Neural crest cell (in vitro differentiated cells): Measurements from ENCODE around the gene EBPL. TPM values are rescaled to one million over a fixed set of nuclear protein-coding genes. Genes with fewer than 3 reads are reported as not detected.

Experiments
- DNase-seq: peaks from one replicate; pipeline ENCODE4 v3.0.0; 2021; ENCODE audit warnings: low read depth, mixed read lengths, low spot score
- H3K27ac Mint-ChIP-seq: one replicate; pipeline ENCODE4 v1.8.0; 2021; ENCODE audit warnings: mild to moderate bottlenecking, mixed read lengths; ENCODE audit not compliant: unreplicated experiment
- H3K27me3 Mint-ChIP-seq: 2 replicates; pipeline ENCODE4 v1.8.0; 2021; ENCODE audit warnings: low read depth, mild to moderate bottlenecking, mixed read lengths
- H3K36me3 Mint-ChIP-seq: 2 replicates; pipeline ENCODE4 v1.8.0; 2021; ENCODE audit warnings: low read depth, mild to moderate bottlenecking, mixed read lengths
- H3K4me1 Mint-ChIP-seq: 2 replicates; pipeline ENCODE4 v1.8.0; 2021; ENCODE audit warnings: mixed read lengths
- H3K4me3 Mint-ChIP-seq: one replicate; pipeline ENCODE4 v1.8.0; 2021; ENCODE audit warnings: mild to moderate bottlenecking, mixed read lengths
- H3K9me3 Mint-ChIP-seq: 2 replicates; pipeline ENCODE4 v1.8.0; 2021; ENCODE audit warnings: mixed read lengths
- total RNA-seq: library from RNA; stranded (reverse); gene quantifications from 2 replicates; pipeline ENCODE4 v1.2.1, GENCODE V29; 2021
- TF ChIP-seq, protein P1 (sequence below): fragments of 200-600 bp; sonication (generic); conservative IDR thresholded peaks from 2 replicates; pipeline ENCODE4 v1.5.0; 2021; ENCODE audit warnings: antibody characterized with exemption, mild to moderate bottlenecking

Gene EBPL
- total RNA-seq, 1 donor from 2014 or later, result 52.7 TPM

DNA sequence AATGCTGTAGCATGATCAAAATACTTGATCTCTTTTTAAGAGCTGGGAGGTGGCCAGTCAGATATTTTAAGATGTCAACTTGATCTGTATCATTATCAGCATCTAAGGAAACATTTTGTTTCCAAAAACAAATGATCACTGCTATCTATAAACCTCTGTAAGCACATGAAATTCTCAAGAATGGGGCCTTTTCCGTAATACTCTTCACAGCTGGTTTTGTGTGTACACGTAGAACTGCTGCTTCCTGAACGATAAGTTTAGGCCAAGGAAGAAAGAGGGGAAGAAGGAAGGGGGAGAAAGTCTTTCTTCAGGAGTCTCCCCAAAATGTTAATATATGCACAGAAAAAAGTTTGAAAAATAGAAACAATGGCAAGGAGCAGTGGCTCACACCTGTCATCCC, 37.3 kb downstream of the EBPL start:
- Mint-ChIP-seq H3K36me3 (no peaks in the 10 kb centered on the region), H3K4me3 (no peak overlapping the region), H3K27ac (peak overlapping the region; percentile 17), H3K9me3 (no peaks in the 10 kb centered on the region), H3K4me1 (peaks cover 13% of the 10 kb centered on the region), H3K27me3 (no peaks in the 10 kb centered on the region)
- DNase-seq, result no peak
- TF ChIP-seq, protein P1, sequence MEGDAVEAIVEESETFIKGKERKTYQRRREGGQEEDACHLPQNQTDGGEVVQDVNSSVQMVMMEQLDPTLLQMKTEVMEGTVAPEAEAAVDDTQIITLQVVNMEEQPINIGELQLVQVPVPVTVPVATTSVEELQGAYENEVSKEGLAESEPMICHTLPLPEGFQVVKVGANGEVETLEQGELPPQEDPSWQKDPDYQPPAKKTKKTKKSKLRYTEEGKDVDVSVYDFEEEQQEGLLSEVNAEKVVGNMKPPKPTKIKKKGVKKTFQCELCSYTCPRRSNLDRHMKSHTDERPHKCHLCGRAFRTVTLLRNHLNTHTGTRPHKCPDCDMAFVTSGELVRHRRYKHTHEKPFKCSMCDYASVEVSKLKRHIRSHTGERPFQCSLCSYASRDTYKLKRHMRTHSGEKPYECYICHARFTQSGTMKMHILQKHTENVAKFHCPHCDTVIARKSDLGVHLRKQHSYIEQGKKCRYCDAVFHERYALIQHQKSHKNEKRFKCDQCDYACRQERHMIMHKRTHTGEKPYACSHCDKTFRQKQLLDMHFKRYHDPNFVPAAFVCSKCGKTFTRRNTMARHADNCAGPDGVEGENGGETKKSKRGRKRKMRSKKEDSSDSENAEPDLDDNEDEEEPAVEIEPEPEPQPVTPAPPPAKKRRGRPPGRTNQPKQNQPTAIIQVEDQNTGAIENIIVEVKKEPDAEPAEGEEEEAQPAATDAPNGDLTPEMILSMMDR, result no peak

DNA sequence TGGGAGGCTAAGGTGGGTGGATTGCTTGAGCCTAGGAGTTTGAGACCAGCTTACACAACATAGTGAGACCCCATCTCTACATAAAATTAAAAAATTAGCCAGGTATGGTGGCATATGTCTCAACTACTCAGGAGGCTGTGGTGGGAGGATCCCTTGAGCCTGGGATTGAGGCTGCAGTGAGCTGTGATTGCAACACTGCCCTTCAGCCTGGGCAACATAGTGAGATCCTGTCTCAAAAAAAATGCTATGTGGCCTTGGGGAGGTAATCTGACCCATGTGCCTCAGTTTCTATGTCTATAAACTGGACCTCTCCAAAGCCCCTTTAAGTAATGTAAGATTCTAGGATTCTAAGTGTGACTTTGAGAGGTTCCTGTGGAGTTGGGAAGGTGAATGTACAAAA, 37.8 kb downstream of the EBPL start:
- Mint-ChIP-seq H3K4me3 (no peak overlapping the region), H3K9me3 (no peaks in the 10 kb centered on the region), H3K27ac (no peak overlapping the region), H3K36me3 (no peaks in the 10 kb centered on the region), H3K27me3 (no peaks in the 10 kb centered on the region), H3K4me1 (peaks cover 13% of the 10 kb centered on the region)
- no peak for DNase-seq
- TF ChIP-seq, protein P1, result no peak

DNA sequence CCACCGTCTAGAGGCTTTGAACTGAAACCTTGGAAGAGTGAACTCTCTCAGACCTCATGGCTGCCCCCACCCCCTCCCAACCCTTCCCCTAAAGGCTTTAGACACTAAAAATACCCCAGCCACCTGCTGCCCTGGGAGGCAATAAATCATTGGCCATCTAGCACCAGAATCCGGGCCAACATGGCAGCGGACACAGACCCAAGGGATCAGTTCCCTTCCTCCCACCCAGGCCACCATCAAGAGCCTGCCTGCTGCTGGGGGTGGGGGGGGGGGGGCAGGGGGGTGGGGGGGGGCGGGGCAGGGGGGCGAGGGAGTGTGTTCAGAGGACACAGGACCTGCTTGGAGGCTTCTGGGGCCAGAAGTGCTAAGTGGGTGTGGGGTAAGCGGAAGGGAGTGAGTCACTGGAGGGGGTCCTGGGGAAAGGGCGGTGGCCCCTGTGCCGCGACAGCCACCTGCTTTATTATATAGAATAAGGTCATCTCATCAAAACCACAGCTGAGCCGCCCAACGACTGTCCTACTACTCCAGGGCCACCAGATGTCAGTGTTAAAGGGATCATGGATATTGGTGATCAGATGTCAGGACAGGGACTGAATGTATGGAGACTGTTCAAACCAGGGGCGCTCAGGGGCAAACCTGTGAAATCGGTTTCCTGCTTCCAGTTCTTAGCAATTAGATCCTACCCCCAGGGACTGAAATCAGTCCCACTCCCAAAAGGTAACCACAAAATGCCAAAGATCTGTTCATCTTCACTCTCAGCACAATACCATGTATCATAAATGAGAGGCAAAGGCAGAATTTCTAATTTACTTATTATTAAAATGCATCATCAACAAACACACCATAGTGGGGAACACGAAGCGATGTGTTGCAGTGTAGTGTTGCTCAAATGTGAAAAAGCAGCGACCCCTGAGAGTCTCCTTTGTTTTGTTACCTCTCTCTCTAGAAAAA, 38.7 kb downstream of the EBPL start:
- H3K4me3 Mint-ChIP-seq, result no peak overlapping the region
- H3K27me3 Mint-ChIP-seq, result no peaks in the 10 kb centered on the region
- no peak overlapping the region for H3K27ac Mint-ChIP-seq
- no peaks in the 10 kb centered on the region for H3K36me3 Mint-ChIP-seq
- H3K4me1 Mint-ChIP-seq, result peaks cover 13% of the 10 kb centered on the region
- H3K9me3 Mint-ChIP-seq, result no peaks in the 10 kb centered on the region
- peak; percentile 32 for DNase-seq
- TF ChIP-seq, protein P1, result peak; percentile 65

DNA sequence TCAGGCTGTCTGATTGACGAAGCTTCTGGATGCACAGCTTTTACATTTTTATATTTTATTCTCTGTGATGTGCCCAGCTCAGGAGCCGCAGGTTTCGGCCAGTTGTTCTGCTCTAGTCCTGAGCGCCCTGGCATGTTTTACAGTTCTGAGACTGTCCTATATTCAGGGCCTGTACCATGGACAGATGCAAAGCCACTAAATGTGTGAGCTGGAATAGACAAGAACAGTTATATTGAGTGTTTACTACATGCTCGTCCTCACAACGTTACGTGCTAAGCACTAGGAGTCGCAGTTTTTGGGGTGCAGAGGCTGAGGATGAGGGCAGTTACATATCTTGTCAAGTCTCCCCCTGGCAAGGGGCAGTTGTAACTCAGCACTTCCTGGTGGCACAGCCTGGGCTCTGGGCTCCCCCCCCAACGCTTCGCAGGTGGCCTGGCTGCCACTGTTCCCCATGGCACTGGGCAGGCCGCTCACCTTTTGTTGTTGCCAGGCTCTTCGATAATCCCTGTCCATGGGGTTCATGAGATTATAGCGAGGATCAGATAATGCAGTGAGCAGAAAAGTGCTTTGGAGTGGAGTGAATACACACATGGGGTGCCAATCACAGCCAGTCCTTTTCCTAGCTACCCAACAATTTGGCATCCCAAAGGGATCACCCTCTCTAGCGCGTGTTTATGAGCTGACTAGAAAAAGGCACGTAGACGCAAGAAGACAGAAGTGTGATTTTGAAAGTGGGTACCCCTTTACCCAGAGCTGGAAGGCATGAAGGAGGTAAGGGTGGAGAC, 39.5 kb downstream of the EBPL start:
- Mint-ChIP-seq H3K4me1 (peaks cover 13% of the 10 kb centered on the region), H3K27me3 (no peaks in the 10 kb centered on the region), H3K27ac (no peak overlapping the region), H3K4me3 (no peak overlapping the region), H3K36me3 (no peaks in the 10 kb centered on the region), H3K9me3 (no peaks in the 10 kb centered on the region)
- DNase-seq, result no peak
- TF ChIP-seq, protein P1, result no peak

DNA sequence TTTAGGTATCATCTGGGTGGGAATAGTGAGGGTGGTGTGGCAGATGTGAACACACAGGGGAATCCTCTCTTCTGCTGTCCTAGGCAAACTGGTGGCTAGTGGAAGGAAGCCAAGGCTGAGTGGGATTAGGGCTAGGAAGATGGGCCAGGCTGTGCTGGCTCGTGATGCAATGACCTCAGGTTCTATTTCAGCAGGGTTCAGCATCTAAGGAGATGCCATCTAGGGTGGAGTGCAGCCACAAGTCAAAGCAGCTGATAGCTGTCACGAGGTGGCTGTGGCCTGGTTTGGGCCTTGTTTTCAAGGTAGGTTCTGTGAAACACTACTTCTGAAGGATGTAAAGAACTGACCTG, 41.3 kb downstream of the EBPL start:
- DNase-seq, result no peak
- Mint-ChIP-seq H3K27ac (peak overlapping the region; percentile 40), H3K27me3 (no peaks in the 10 kb centered on the region), H3K36me3 (no peaks in the 10 kb centered on the region), H3K9me3 (no peaks in the 10 kb centered on the region), H3K4me3 (no peak overlapping the region), H3K4me1 (peaks cover 10% of the 10 kb centered on the region)
- TF ChIP-seq, protein P1, result no peak
